H9 (cell line): ENCODE results near the gene KRTCAP2. TPM values are rescaled to one million over a fixed set of nuclear protein-coding genes. Genes with fewer than 3 reads are reported as not detected.

Experiments
- DNase-seq: peaks from one replicate; pipeline ENCODE4 v3.0.0-alpha.2; 2017
- H2AFZ ChIP-seq: one replicate; pipeline ENCODE4 v1.6.1; 2013; ENCODE audit warnings: mild to moderate bottlenecking, low read length, control low read depth, moderate library complexity
- H2AK5ac ChIP-seq: 2 replicates; pipeline ENCODE4 v1.6.1; 2013; ENCODE audit warnings: low read length, control low read depth, mixed read lengths; ENCODE audit not compliant: insufficient read length
- H2BK120ac ChIP-seq: one replicate; pipeline ENCODE4 v1.6.1; 2013; ENCODE audit warnings: low read depth, mild to moderate bottlenecking, low read length, control low read depth, inconsistent platforms; ENCODE audit not compliant: poor library complexity, severe bottlenecking
- H2BK12ac ChIP-seq: 2 replicates; pipeline ENCODE4 v1.6.1; 2013; ENCODE audit warnings: low read length, control low read depth, mixed read lengths, low read depth; ENCODE audit not compliant: insufficient read length
- H2BK15ac ChIP-seq: 2 replicates; pipeline ENCODE4 v1.6.1; 2013; ENCODE audit warnings: low read depth, low read length, control low read depth
- H2BK20ac ChIP-seq: one replicate; pipeline ENCODE4 v1.6.1; 2013; ENCODE audit warnings: low read depth, mild to moderate bottlenecking, low read length, control low read depth, inconsistent platforms; ENCODE audit not compliant: poor library complexity, severe bottlenecking
- H2BK5ac ChIP-seq: 2 replicates; pipeline ENCODE4 v1.6.1; 2013; ENCODE audit warnings: low read length, control low read depth, mixed read lengths; ENCODE audit not compliant: insufficient read length
- H3K14ac ChIP-seq: 2 replicates; pipeline ENCODE4 v1.6.1; 2013; ENCODE audit warnings: low read length, control low read depth; ENCODE audit not compliant: insufficient read depth
- H3K18ac ChIP-seq: 2 replicates; pipeline ENCODE4 v1.6.1; 2013; ENCODE audit warnings: low read depth, mild to moderate bottlenecking, mixed read lengths, low read length, control low read depth; ENCODE audit not compliant: insufficient read length
- H3K23ac ChIP-seq: 2 replicates; pipeline ENCODE4 v1.6.1; 2013; ENCODE audit warnings: low read length, control low read depth, mixed read lengths, low read depth; ENCODE audit not compliant: insufficient read length
- H3K23me2 ChIP-seq: 2 replicates; pipeline ENCODE4 v1.6.1; 2013; ENCODE audit warnings: low read depth, mild to moderate bottlenecking, mixed read lengths, low read length, control low read depth; ENCODE audit not compliant: insufficient read length, poor library complexity, severe bottlenecking
- H3K27ac ChIP-seq: 2 replicates; pipeline ENCODE4 v1.5.1; 2013; ENCODE audit warnings: low read length, control low read depth, mixed read lengths, low read depth; ENCODE audit not compliant: insufficient read length
- H3K27me3 ChIP-seq: 2 replicates; pipeline ENCODE4 v1.6.1; 2013; ENCODE audit warnings: low read length, control low read depth, inconsistent platforms; ENCODE audit not compliant: insufficient read depth
- H3K4ac ChIP-seq: 2 replicates; pipeline ENCODE4 v1.6.1; 2013; ENCODE audit warnings: low read depth, mild to moderate bottlenecking, control low read depth, inconsistent platforms, low read length, moderate library complexity
- H3K4me1 ChIP-seq: 2 replicates; pipeline ENCODE4 v1.6.1; 2013; ENCODE audit warnings: low read length, control low read depth, inconsistent platforms; ENCODE audit not compliant: insufficient read depth
- H3K4me2 ChIP-seq: 2 replicates; pipeline ENCODE4 v1.6.1; 2013; ENCODE audit warnings: low read length, control low read depth, mixed read lengths; ENCODE audit not compliant: insufficient read length, insufficient read depth
- H3K56ac ChIP-seq: 2 replicates; pipeline ENCODE4 v1.6.1; 2013; ENCODE audit warnings: low read depth, mild to moderate bottlenecking, mixed read lengths, low read length, control low read depth; ENCODE audit not compliant: insufficient read length
- H3K79me1 ChIP-seq: 2 replicates; pipeline ENCODE4 v1.6.1; 2013; ENCODE audit warnings: low read depth, mild to moderate bottlenecking, moderate library complexity, low read length, control low read depth, inconsistent platforms; ENCODE audit not compliant: insufficient read depth, poor library complexity, severe bottlenecking
- H3K79me2 ChIP-seq: 2 replicates; pipeline ENCODE4 v1.6.1; 2013; ENCODE audit warnings: low read length, control low read depth, inconsistent platforms; ENCODE audit not compliant: insufficient read depth
- H3K9ac ChIP-seq: 2 replicates; pipeline ENCODE4 v1.6.1; 2013; ENCODE audit warnings: low read length, control low read depth, mixed read lengths; ENCODE audit not compliant: insufficient read length; ENCODE audit errors: extremely low read depth
- H3K9me3 ChIP-seq: one replicate; pipeline ENCODE4 v1.6.1; 2013; ENCODE audit warnings: low read depth, low read length, inconsistent platforms; ENCODE audit not compliant: control insufficient read depth
- H3T11ph ChIP-seq: one replicate; pipeline ENCODE4 v1.6.1; 2013; ENCODE audit warnings: mild to moderate bottlenecking, low read length, control low read depth, inconsistent platforms
- H4K20me1 ChIP-seq: one replicate; pipeline ENCODE4 v1.6.1; 2013; ENCODE audit not compliant: control insufficient read depth, insufficient read length, insufficient read depth
- H4K5ac ChIP-seq: 2 replicates; pipeline ENCODE4 v1.6.1; 2013; ENCODE audit warnings: low read depth, mild to moderate bottlenecking, mixed read lengths, low read length, control low read depth; ENCODE audit not compliant: insufficient read length
- H4K8ac ChIP-seq: replicated peaks from 2 replicates; pipeline ENCODE4 v1.6.1; 2013; ENCODE audit warnings: low read length, control low read depth, mixed read lengths, low read depth; ENCODE audit not compliant: insufficient read length
- H4K91ac ChIP-seq: 2 replicates; pipeline ENCODE4 v1.6.1; 2013; ENCODE audit warnings: low read depth, mild to moderate bottlenecking, moderate library complexity, mixed read lengths, low read length, control low read depth; ENCODE audit not compliant: insufficient read length
- H3K27ac Mint-ChIP-seq, 3 experiments: 2 replicates in 2 of 3; 3 replicates in 1 of 3; pipeline ENCODE4 v1.8.0; 2020 to 2021; ENCODE audit warnings: mixed read lengths in 3 of 3, mild to moderate bottlenecking in 1 of 3, moderate library complexity in 1 of 3
- H3K27me3 Mint-ChIP-seq: 2 replicates; pipeline ENCODE4 v1.8.0; 2021; ENCODE audit warnings: low read depth, mild to moderate bottlenecking, moderate library complexity, mixed read lengths
- H3K36me3 Mint-ChIP-seq, 3 experiments: 2 replicates in 2 of 3; 3 replicates in 1 of 3; pipeline ENCODE4 v1.8.0; 2020 to 2021; ENCODE audit warnings: low read depth in 3 of 3, mixed read lengths in 3 of 3; ENCODE audit not compliant: insufficient read depth in 1 of 3
- H3K4me1 Mint-ChIP-seq, 2 experiments: 2 replicates each; pipeline ENCODE4 v1.8.0; 2020; ENCODE audit warnings: mixed read lengths in 2 of 2
- H3K4me3 Mint-ChIP-seq, 2 experiments: 2 replicates in 1 of 2; 3 replicates in 1 of 2; pipeline ENCODE4 v1.8.0; 2020 to 2021; ENCODE audit warnings: mild to moderate bottlenecking in 2 of 2, mixed read lengths in 2 of 2, moderate library complexity in 1 of 2
- H3K9me3 Mint-ChIP-seq, 2 experiments: 2 replicates in 1 of 2; 3 replicates in 1 of 2; pipeline ENCODE4 v1.8.0; 2020; ENCODE audit warnings: mild to moderate bottlenecking in 2 of 2, mixed read lengths in 2 of 2, moderate library complexity in 1 of 2
- CTCF ChIP-seq: fragments of 200-600 bp; sonication (generic); conservative IDR thresholded peaks from 3 replicates; pipeline ENCODE4 v1.8.0; 2021; ENCODE audit warnings: antibody characterized with exemption, mild to moderate bottlenecking
- WGBS: extraction: QIAGEN DNeasy Blood & Tissue Kit; methylation state at CpG from one replicate; pipeline ENCODE4 v1.1.7; 2013; ENCODE audit warnings: missing lambda C conversion rate, low lambda C conversion rate, mixed read lengths; ENCODE audit not compliant: insufficient read length; ENCODE audit errors: extremely low coverage; 5-methylcytosine and 5-hydroxymethylcytosine counted together
- total RNA-seq: library from RNA; stranded (reverse); gene quantifications from 2 replicates; pipeline ENCODE4 v1.2.1, GENCODE V29; 2021

Gene KRTCAP2
- total RNA-seq, 1 experiment from 2014 or later: 149 TPM

- H3K4me1 ChIP-seq: peaks cover 2% of the 10 kb centered on the region; the same call in 1 of the 2 replicates
- no CpG with 5 or more reads among the region's 64 CpGs for WGBS
- no peaks in the 10 kb centered on the region for H3K79me2 ChIP-seq
- Mint-ChIP-seq H3K4me3 (peak within 1 kb of the TSS; percentile 89 to 92), H3K36me3 (peaks cover 3 to 24% (median 24%) of the 10 kb centered on the region in 3 experiments; a peak in 5 of 7 replicates), H3K4me1 (peaks cover 30 to 31% of the 10 kb centered on the region in 2 experiments), H3K27ac (peak within 1 kb of the TSS; percentile 97 to 99 (median 97)), H3K27me3 (peaks cover 12% of the 10 kb centered on the region), H3K9me3 (no peaks in the 10 kb centered on the region)
- H3K18ac ChIP-seq: peak within 1 kb of the TSS; percentile 99
- H3T11ph ChIP-seq: no peak within 1 kb of the TSS
- peak within 1 kb of the TSS; percentile 77 for H3K9ac ChIP-seq
- H3K4ac ChIP-seq: peak within 1 kb of the TSS; percentile 78; the same call in 1 of the 2 replicates
- H2AFZ ChIP-seq: no peak within 1 kb of the TSS
- H4K8ac ChIP-seq: peak within 1 kb of the TSS; percentile 23
- no peak within 1 kb of the TSS for H3K56ac ChIP-seq
- H4K20me1 ChIP-seq: no peaks in the 10 kb centered on the region
- H3K23me2 ChIP-seq: peaks cover 6% of the 10 kb centered on the region
- DNase-seq: peak; percentile 95
- peak within 1 kb of the TSS; percentile 74 for H2BK120ac ChIP-seq
- no peaks in the 10 kb centered on the region for H3K79me1 ChIP-seq
- peak within 1 kb of the TSS; percentile 22 for H4K5ac ChIP-seq
- H2BK5ac ChIP-seq: no peak within 1 kb of the TSS
- no peak for TF ChIP-seq CTCF
- no peak within 1 kb of the TSS for H2BK20ac ChIP-seq
- no peak within 1 kb of the TSS for H3K27ac ChIP-seq
- peak within 1 kb of the TSS; percentile 89 for H3K4me2 ChIP-seq
- no peaks in the 10 kb centered on the region for H3K9me3 ChIP-seq
- no peak within 1 kb of the TSS; the same call in 1 of the 2 replicates for H2BK15ac ChIP-seq
- no peak within 1 kb of the TSS for H3K23ac ChIP-seq
- no peaks in the 10 kb centered on the region for H3K27me3 ChIP-seq
- H3K14ac ChIP-seq: peak within 1 kb of the TSS; percentile 97
- H2AK5ac ChIP-seq: no peak within 1 kb of the TSS
- no peak within 1 kb of the TSS for H4K91ac ChIP-seq
- H2BK12ac ChIP-seq: peak within 1 kb of the TSS; percentile 82
Observed at GRCh38 chr1:155208541-155209311, 35.6 kb upstream of the KRTCAP2 start, which contains the start of gene MTX1. Gene MTX1 (plus strand): TSS chr1:155208695. CDS start chr1:155208805, 110 bp downstream.
